H9 (cell line): ENCODE measurements around the gene OR51V1. TPM values are rescaled to one million over a fixed set of nuclear protein-coding genes. Genes with fewer than 3 reads are reported as not detected.

Experiments used
- DNase-seq: peaks from one replicate; pipeline ENCODE4 v3.0.0-alpha.2; 2017
- H2AFZ ChIP-seq: one replicate; pipeline ENCODE4 v1.6.1; 2013; ENCODE audit warnings: mild to moderate bottlenecking, low read length, control low read depth, moderate library complexity
- H2AK5ac ChIP-seq: 2 replicates; pipeline ENCODE4 v1.6.1; 2013; ENCODE audit warnings: low read length, control low read depth, mixed read lengths; ENCODE audit not compliant: insufficient read length
- H2BK120ac ChIP-seq: one replicate; pipeline ENCODE4 v1.6.1; 2013; ENCODE audit warnings: low read depth, mild to moderate bottlenecking, low read length, control low read depth, inconsistent platforms; ENCODE audit not compliant: poor library complexity, severe bottlenecking
- H2BK12ac ChIP-seq: 2 replicates; pipeline ENCODE4 v1.6.1; 2013; ENCODE audit warnings: low read length, control low read depth, mixed read lengths, low read depth; ENCODE audit not compliant: insufficient read length
- H2BK15ac ChIP-seq: 2 replicates; pipeline ENCODE4 v1.6.1; 2013; ENCODE audit warnings: low read depth, low read length, control low read depth
- H2BK20ac ChIP-seq: one replicate; pipeline ENCODE4 v1.6.1; 2013; ENCODE audit warnings: low read depth, mild to moderate bottlenecking, low read length, control low read depth, inconsistent platforms; ENCODE audit not compliant: poor library complexity, severe bottlenecking
- H2BK5ac ChIP-seq: 2 replicates; pipeline ENCODE4 v1.6.1; 2013; ENCODE audit warnings: low read length, control low read depth, mixed read lengths; ENCODE audit not compliant: insufficient read length
- H3K14ac ChIP-seq: 2 replicates; pipeline ENCODE4 v1.6.1; 2013; ENCODE audit warnings: low read length, control low read depth; ENCODE audit not compliant: insufficient read depth
- H3K18ac ChIP-seq: 2 replicates; pipeline ENCODE4 v1.6.1; 2013; ENCODE audit warnings: low read depth, mild to moderate bottlenecking, mixed read lengths, low read length, control low read depth; ENCODE audit not compliant: insufficient read length
- H3K23ac ChIP-seq: 2 replicates; pipeline ENCODE4 v1.6.1; 2013; ENCODE audit warnings: low read length, control low read depth, mixed read lengths, low read depth; ENCODE audit not compliant: insufficient read length
- H3K23me2 ChIP-seq: 2 replicates; pipeline ENCODE4 v1.6.1; 2013; ENCODE audit warnings: low read depth, mild to moderate bottlenecking, mixed read lengths, low read length, control low read depth; ENCODE audit not compliant: insufficient read length, poor library complexity, severe bottlenecking
- H3K27ac ChIP-seq: 2 replicates; pipeline ENCODE4 v1.5.1; 2013; ENCODE audit warnings: low read length, control low read depth, mixed read lengths, low read depth; ENCODE audit not compliant: insufficient read length
- H3K27me3 ChIP-seq: 2 replicates; pipeline ENCODE4 v1.6.1; 2013; ENCODE audit warnings: low read length, control low read depth, inconsistent platforms; ENCODE audit not compliant: insufficient read depth
- H3K4ac ChIP-seq: 2 replicates; pipeline ENCODE4 v1.6.1; 2013; ENCODE audit warnings: low read depth, mild to moderate bottlenecking, control low read depth, inconsistent platforms, low read length, moderate library complexity
- H3K4me1 ChIP-seq: 2 replicates; pipeline ENCODE4 v1.6.1; 2013; ENCODE audit warnings: low read length, control low read depth, inconsistent platforms; ENCODE audit not compliant: insufficient read depth
- H3K4me2 ChIP-seq: 2 replicates; pipeline ENCODE4 v1.6.1; 2013; ENCODE audit warnings: low read length, control low read depth, mixed read lengths; ENCODE audit not compliant: insufficient read length, insufficient read depth
- H3K56ac ChIP-seq: 2 replicates; pipeline ENCODE4 v1.6.1; 2013; ENCODE audit warnings: low read depth, mild to moderate bottlenecking, mixed read lengths, low read length, control low read depth; ENCODE audit not compliant: insufficient read length
- H3K79me1 ChIP-seq: 2 replicates; pipeline ENCODE4 v1.6.1; 2013; ENCODE audit warnings: low read depth, mild to moderate bottlenecking, moderate library complexity, low read length, control low read depth, inconsistent platforms; ENCODE audit not compliant: insufficient read depth, poor library complexity, severe bottlenecking
- H3K79me2 ChIP-seq: 2 replicates; pipeline ENCODE4 v1.6.1; 2013; ENCODE audit warnings: low read length, control low read depth, inconsistent platforms; ENCODE audit not compliant: insufficient read depth
- H3K9ac ChIP-seq: 2 replicates; pipeline ENCODE4 v1.6.1; 2013; ENCODE audit warnings: low read length, control low read depth, mixed read lengths; ENCODE audit not compliant: insufficient read length; ENCODE audit errors: extremely low read depth
- H3K9me3 ChIP-seq: one replicate; pipeline ENCODE4 v1.6.1; 2013; ENCODE audit warnings: low read depth, low read length, inconsistent platforms; ENCODE audit not compliant: control insufficient read depth
- H3T11ph ChIP-seq: one replicate; pipeline ENCODE4 v1.6.1; 2013; ENCODE audit warnings: mild to moderate bottlenecking, low read length, control low read depth, inconsistent platforms
- H4K20me1 ChIP-seq: one replicate; pipeline ENCODE4 v1.6.1; 2013; ENCODE audit not compliant: control insufficient read depth, insufficient read length, insufficient read depth
- H4K5ac ChIP-seq: 2 replicates; pipeline ENCODE4 v1.6.1; 2013; ENCODE audit warnings: low read depth, mild to moderate bottlenecking, mixed read lengths, low read length, control low read depth; ENCODE audit not compliant: insufficient read length
- H4K8ac ChIP-seq: replicated peaks from 2 replicates; pipeline ENCODE4 v1.6.1; 2013; ENCODE audit warnings: low read length, control low read depth, mixed read lengths, low read depth; ENCODE audit not compliant: insufficient read length
- H4K91ac ChIP-seq: 2 replicates; pipeline ENCODE4 v1.6.1; 2013; ENCODE audit warnings: low read depth, mild to moderate bottlenecking, moderate library complexity, mixed read lengths, low read length, control low read depth; ENCODE audit not compliant: insufficient read length
- H3K27ac Mint-ChIP-seq, 3 experiments: 2 replicates in 2 of 3; 3 replicates in 1 of 3; pipeline ENCODE4 v1.8.0; 2020 to 2021; ENCODE audit warnings: mixed read lengths in 3 of 3, mild to moderate bottlenecking in 1 of 3, moderate library complexity in 1 of 3
- H3K27me3 Mint-ChIP-seq: 2 replicates; pipeline ENCODE4 v1.8.0; 2021; ENCODE audit warnings: low read depth, mild to moderate bottlenecking, moderate library complexity, mixed read lengths
- H3K36me3 Mint-ChIP-seq, 3 experiments: 2 replicates in 2 of 3; 3 replicates in 1 of 3; pipeline ENCODE4 v1.8.0; 2020 to 2021; ENCODE audit warnings: low read depth in 3 of 3, mixed read lengths in 3 of 3; ENCODE audit not compliant: insufficient read depth in 1 of 3
- H3K4me1 Mint-ChIP-seq, 2 experiments: 2 replicates each; pipeline ENCODE4 v1.8.0; 2020; ENCODE audit warnings: mixed read lengths in 2 of 2
- H3K4me3 Mint-ChIP-seq, 2 experiments: 2 replicates in 1 of 2; 3 replicates in 1 of 2; pipeline ENCODE4 v1.8.0; 2020 to 2021; ENCODE audit warnings: mild to moderate bottlenecking in 2 of 2, mixed read lengths in 2 of 2, moderate library complexity in 1 of 2
- H3K9me3 Mint-ChIP-seq, 2 experiments: 2 replicates in 1 of 2; 3 replicates in 1 of 2; pipeline ENCODE4 v1.8.0; 2020; ENCODE audit warnings: mild to moderate bottlenecking in 2 of 2, mixed read lengths in 2 of 2, moderate library complexity in 1 of 2
- WGBS: extraction: QIAGEN DNeasy Blood & Tissue Kit; methylation state at CpG from one replicate; pipeline ENCODE4 v1.1.7; 2013; ENCODE audit warnings: missing lambda C conversion rate, low lambda C conversion rate, mixed read lengths; ENCODE audit not compliant: insufficient read length; ENCODE audit errors: extremely low coverage; 5-methylcytosine and 5-hydroxymethylcytosine counted together
- total RNA-seq: library from RNA; stranded (reverse); gene quantifications from 2 replicates; pipeline ENCODE4 v1.2.1, GENCODE V29; 2021
- TF ChIP-seq, protein P1 (sequence below): fragments of 200-600 bp; sonication (generic); conservative IDR thresholded peaks from 3 replicates; pipeline ENCODE4 v1.8.0; 2021; ENCODE audit warnings: antibody characterized with exemption, mild to moderate bottlenecking

OR51V1 gene
- total RNA-seq, 1 experiment from 2014 or later, result not detected

DNA sequence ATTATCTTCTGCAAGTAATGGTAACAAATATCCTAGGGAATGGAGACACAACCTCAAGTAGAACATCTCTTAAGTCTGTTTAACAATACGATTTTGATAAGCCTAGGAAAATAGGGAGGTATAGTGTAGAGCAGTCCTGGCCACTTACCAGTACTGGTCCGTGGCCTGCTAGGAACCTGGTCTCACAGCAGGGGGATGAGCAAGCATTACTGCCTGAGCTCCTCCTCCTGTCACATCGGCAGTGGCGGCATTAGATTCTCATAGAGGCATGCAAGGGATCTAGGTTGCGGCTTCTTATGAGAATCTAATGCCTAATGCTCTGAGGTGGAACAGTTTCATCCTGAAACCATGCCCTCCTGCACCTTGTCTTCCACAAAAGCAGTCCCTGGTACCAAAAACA, 4.4 kb downstream of the OR51V1 start:
- H2BK120ac ChIP-seq, result no peak overlapping the region
- H4K8ac ChIP-seq, result no peak overlapping the region
- peaks cover 0 to 3% (median 0%) of the 10 kb centered on the region in 3 experiments; a peak in 2 of 7 replicates for H3K36me3 Mint-ChIP-seq
- no peak overlapping the region for H3K4me2 ChIP-seq
- no peaks in the 10 kb centered on the region for H3K79me2 ChIP-seq
- TF ChIP-seq, protein P1, sequence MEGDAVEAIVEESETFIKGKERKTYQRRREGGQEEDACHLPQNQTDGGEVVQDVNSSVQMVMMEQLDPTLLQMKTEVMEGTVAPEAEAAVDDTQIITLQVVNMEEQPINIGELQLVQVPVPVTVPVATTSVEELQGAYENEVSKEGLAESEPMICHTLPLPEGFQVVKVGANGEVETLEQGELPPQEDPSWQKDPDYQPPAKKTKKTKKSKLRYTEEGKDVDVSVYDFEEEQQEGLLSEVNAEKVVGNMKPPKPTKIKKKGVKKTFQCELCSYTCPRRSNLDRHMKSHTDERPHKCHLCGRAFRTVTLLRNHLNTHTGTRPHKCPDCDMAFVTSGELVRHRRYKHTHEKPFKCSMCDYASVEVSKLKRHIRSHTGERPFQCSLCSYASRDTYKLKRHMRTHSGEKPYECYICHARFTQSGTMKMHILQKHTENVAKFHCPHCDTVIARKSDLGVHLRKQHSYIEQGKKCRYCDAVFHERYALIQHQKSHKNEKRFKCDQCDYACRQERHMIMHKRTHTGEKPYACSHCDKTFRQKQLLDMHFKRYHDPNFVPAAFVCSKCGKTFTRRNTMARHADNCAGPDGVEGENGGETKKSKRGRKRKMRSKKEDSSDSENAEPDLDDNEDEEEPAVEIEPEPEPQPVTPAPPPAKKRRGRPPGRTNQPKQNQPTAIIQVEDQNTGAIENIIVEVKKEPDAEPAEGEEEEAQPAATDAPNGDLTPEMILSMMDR, result no peak
- no peak overlapping the region for H3K9ac ChIP-seq
- H2AFZ ChIP-seq, result no peak overlapping the region
- H2BK5ac ChIP-seq, result no peak overlapping the region
- H3K14ac ChIP-seq, result no peak overlapping the region
- H3K18ac ChIP-seq, result no peak overlapping the region
- no peak overlapping the region for H4K91ac ChIP-seq
- H3K9me3 Mint-ChIP-seq, result peaks cover 7 to 9% of the 10 kb centered on the region in 2 experiments; a peak in 3 of 5 replicates
- no peak overlapping the region for H2BK12ac ChIP-seq
- no peak overlapping the region for H2AK5ac ChIP-seq
- H3K4me3 Mint-ChIP-seq, result no peak overlapping the region
- H3K27me3 ChIP-seq, result no peaks in the 10 kb centered on the region
- H3K23me2 ChIP-seq, result no peaks in the 10 kb centered on the region
- no peaks in the 10 kb centered on the region; the same call in 1 of the 2 replicates for H3K27me3 Mint-ChIP-seq
- no peaks in the 10 kb centered on the region for H3K79me1 ChIP-seq
- H4K5ac ChIP-seq, result no peak overlapping the region
- H3K56ac ChIP-seq, result no peak overlapping the region
- H3K4me1 Mint-ChIP-seq, result peaks cover 0 to 3% of the 10 kb centered on the region in 2 experiments; a peak in 3 of 4 replicates
- no peak overlapping the region for H2BK20ac ChIP-seq
- no peak overlapping the region for H2BK15ac ChIP-seq
- H3K27ac ChIP-seq, result no peak overlapping the region
- no peak overlapping the region for H3K27ac Mint-ChIP-seq
- WGBS, result no CpG with 5 or more reads among the region's 5 CpGs
- H3K23ac ChIP-seq, result no peak overlapping the region
- peak; percentile 40 for DNase-seq
- no peak overlapping the region for H3K4ac ChIP-seq
- H3K4me1 ChIP-seq, result no peaks in the 10 kb centered on the region
- H3T11ph ChIP-seq, result no peak overlapping the region
- no peaks in the 10 kb centered on the region for H3K9me3 ChIP-seq
- H4K20me1 ChIP-seq, result no peaks in the 10 kb centered on the region
